GM11168 (cell line): ENCODE results near the gene SPRED2.

Experiments used
- in situ Hi-C: fragments of 300-500 bp; cut with MboI; formaldehyde crosslinking; loops from one replicate; pipeline ENCODE4 v1.12.0; 2022; ENCODE audit warnings: low sequenced_read_pairs; ENCODE audit not compliant: unreplicated experiment

Gene SPRED2

DNA sequence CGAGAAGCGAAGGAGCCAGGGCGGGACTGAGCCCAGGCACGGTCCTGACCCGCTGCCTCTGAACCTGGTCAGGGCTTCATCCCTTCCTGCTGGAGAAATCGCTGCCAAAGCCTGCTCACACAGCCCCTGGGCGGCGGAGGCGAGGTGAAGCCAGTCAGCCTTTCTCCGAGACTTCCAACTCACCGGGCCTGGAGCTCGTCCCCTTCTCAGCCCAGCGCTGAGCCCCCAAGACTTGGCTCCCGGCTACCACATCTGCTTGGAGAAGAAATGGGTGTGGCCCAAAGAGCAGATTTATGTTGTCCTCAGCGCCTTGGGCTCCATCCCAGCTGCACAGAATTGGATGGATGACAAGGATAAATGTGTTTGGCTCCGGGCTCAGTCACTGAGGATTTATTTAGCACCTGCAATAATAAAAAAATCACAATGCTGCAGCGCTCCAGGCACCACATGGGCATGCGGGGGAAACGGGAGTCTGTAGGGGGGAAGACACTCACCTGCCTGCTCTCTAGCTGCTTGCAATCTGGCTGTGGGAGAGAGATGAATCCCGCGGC is 139.9 kb downstream of the SPRED2 start:
- in situ Hi-C loops: no loop called here

DNA sequence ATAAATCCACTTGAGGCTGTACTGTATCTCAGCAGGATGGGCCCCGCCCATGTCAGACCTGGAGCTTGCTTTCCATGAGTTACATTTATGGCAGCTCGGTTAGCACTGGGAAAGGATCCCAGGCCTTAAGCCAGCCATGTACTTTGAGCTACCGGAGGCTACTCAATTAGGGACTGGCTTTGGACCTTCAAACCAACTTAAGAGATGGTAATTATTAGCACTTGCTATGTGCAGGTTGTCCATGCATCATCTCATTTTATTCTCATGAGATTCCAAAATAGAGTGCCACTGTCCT is 140.3 kb downstream of the SPRED2 start:
- in situ Hi-C loops: no loop called here

- in situ Hi-C loops: no loop called here
Observed at GRCh38 chr2:65291216-65292105, 140.9 kb downstream of the SPRED2 start.

DNA sequence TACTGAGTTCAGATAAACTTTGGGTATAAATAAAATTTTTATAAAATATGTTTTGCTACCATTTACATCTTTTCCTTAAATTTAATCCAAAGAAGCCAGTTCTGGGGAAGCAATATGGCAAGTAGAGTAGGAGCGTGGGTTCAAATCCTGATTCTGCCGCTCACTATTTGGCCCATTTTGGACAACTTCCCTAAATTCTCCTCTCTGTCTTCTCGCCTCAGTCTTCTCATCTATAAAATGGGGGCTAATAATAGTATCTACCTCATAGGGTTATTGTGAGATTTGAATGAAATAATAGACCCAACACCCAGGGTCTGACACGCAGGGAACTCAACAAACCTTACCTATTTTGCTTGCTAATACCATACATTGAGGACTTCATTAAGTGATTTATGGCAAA is 145.0 kb downstream of the SPRED2 start:
- in situ Hi-C loops: no loop called here

GRCh38 chr2:65282477-65283053 is 149.8 kb downstream of the SPRED2 start:
- in situ Hi-C loops: no loop called here

DNA sequence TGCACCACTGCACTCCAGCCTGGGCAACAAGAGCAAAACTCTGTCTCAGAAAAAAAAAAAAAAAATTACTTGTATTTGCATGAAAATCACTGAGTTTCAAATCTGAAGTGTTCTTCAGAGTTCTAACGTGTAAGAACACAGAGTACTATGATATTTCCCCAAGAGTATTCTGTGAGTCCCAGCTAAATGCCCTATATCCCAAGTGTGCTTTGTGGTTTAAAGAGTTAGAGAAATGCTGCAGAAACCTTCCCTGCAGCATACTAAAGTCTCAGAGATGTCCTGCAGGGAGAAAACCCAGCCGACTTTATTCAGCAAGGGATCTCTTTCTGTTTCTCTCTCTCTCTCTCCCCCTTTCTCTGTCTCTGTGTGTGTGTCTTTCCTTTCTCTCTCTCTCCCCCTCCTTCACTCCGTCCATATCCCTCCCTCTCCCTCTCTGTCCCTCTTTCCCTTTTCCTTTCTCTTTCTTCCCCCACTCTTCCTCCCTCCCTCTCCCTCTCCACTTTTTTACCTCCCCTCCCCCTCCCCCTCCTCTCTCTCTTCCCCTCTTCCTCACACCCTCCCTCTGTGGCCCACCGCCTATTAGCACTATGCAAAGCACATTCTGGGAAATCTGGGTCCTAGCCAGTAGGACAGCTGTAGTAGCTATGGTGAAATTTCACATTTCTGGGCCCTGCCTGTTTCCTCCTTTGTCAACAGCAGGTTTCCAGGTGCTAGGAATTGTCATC is 150.6 kb downstream of the SPRED2 start:
- in situ Hi-C loops: no loop called here

DNA sequence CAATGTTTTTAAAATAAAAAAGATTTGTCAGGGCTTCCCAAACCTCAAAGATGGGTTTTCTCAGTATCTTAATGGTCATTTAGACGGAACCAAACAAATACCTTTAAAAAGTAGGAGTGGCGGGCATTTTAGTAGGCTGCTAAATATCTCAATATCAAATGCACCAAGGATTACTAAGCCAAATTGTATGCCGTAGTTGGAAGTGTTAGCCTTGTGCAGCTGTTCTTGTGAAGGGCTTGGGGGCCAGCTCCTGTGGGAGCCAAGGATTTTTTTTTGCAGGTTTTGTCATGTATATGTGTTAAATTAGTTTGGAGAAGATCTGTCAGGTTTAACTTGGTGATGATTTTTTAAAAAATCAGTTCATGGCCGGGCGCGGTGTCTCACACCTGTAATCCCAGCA is 152.6 kb downstream of the SPRED2 start:
- in situ Hi-C loops: no loop called here

- in situ Hi-C loops: no loop called here
Observed at GRCh38 chr2:65278531-65278981, 153.8 kb downstream of the SPRED2 start.

DNA sequence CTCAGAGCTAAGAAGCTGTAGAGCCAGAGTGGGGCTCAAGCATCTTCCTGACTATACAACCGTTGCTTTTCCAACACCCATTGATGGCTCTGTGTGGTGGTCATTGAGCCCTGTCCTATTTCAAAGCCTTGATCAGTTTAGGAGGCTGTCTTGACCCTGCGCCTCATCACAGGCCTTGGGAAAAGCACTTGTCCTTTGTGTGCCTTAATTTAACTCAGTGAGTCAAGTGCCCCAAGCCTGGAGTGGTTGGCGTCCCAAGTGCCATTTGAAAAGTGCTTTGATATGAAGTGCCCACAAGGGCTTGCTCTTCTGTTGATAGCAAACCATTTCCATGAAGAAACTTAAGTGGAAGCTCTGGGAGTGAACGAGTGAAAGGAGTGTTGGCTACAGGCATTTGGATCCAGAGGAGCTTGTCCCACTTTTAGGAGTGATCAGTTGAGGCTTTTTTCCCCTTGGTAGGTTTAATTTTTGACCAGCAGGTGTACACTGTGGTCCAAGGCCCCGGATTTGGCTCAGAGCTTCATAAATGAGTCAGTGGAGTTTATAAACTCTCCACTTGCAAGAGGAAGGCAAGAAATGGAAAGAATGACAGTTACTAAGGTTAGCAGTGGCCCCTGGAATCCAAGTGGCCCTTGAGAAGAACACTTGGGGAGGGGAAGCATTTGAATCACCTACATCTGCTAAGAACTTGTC is 154.5 kb downstream of the SPRED2 start:
- in situ Hi-C loops: no loop called here

DNA sequence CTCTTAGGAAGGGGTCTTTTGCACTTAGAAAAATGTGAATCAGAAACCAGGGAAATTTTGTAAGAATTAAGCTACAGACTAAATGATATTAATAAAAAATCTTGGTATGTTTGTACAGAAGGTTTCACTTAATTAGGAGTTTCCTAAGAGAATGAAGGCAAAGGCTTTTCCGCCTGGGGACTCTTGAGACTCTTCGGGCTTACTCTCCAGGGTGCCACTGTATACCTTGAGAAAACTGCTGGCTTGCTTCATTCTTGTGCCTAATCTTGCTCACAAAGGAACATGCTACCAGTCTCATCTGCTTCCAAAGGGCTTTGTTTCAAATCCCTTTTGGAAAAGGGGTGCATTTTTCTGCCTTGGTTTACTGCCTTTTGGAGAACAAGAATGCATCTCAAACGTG is 155.3 kb downstream of the SPRED2 start:
- in situ Hi-C loops: no loop called here

- in situ Hi-C loops: no loop called here
Observed at GRCh38 chr2:65276609-65277008, 155.8 kb downstream of the SPRED2 start.

GRCh38 chr2:65275141-65275915 is 157.1 kb downstream of the SPRED2 start:
- in situ Hi-C loops: no loop called here

DNA sequence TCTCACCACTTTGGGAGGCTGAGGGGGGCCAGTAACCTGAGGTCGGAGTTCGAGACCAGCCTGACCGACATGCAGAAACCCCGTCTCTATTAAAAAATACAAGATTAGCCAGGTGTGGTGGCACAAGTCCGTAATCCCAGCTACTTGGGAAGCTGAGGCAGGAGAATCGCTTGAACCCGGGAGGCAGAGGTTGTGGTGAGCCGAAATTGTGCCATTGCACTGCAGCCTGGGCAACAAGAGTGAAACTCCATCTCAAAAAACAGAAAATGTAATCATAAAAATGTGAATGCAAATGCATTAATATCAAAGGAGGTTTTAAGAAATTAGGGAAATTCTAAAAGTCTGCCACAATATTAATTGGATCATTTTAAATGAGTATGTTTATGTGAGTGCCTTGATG is 159.1 kb downstream of the SPRED2 start:
- in situ Hi-C loops: no loop called here

- in situ Hi-C loops: loop anchor here (5.0 kb wide), 1 partner anchor 293 kb away; no protein-coding TSS in a partner anchor
Observed at GRCh38 chr2:65268957-65269356, 163.4 kb downstream of the SPRED2 start.

GRCh38 chr2:65267008-65267407 is 165.4 kb downstream of the SPRED2 start:
- in situ Hi-C loops: loop anchor here (5.0 kb wide), 1 partner anchor 295 kb away; no protein-coding TSS in a partner anchor

- in situ Hi-C loops: loop anchor here (5.0 kb wide), 1 partner anchor 297 kb away; no protein-coding TSS in a partner anchor
Observed at GRCh38 chr2:65265671-65266045, 166.7 kb downstream of the SPRED2 start.

DNA sequence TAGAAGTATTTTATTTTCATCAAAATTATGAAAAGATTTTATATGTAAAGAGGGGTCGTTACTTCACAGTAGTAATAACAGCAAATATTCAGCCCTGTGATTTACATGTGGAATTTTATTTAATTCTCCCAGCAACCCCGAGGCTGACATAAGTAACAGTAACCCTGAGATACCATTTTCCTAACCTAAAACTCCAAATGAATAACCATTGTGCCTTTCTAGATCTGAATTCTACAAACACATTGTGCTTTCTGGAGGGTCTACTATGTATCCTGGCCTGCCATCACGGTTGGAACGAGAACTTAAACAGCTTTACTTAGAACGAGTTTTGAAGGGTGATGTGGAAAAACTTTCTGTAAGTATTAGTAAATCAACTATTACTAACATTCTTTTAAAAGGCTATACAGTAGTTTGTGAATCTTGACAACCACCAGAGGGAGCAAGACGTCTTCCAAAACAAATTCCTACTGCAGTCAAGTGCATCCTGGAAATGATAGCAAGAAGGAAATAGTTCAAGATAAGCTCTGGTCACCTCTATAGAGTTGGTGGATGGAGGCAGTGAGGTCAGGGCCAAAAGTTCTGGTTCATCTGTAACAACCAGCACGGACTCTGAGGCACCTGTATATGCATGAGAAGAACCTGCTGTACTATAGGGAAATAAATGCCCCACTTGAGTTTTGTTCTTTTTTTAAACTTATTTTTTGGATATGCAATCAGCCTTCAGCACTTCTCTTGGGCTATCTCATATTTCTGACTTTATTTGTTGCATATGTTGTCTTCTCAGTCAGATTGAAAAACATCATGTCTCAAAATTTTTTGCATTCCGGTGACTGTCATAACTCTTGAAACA is 167.4 kb downstream of the SPRED2 start:
- in situ Hi-C loops: loop anchor here (5.0 kb wide), 1 partner anchor 297 kb away; no protein-coding TSS in a partner anchor

DNA sequence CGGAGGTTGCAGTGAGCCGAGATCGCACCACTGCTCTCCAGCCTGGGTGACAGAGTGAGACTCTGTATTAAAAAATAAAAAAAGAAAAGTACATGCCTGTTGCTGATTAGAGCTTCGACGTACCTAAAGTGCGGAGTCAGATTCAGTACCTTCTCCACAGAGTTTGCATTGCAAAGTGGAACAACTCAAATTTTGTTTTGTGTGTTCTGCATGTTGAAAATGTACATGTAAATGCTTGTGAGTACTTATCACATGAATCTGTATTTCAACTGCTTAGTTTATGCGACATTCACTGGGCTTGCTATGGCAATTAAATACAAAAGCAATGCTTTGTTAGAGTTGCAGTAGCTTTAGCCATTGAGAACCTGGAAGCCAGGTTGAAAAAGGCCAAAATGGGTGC is 168.4 kb downstream of the SPRED2 start:
- in situ Hi-C loops: no loop called here

GRCh38 chr2:65263262-65263661 is 169.1 kb downstream of the SPRED2 start:
- in situ Hi-C loops: no loop called here
